ENCODE data around the gene FAM174C. TPM values are rescaled to one million over a fixed set of nuclear protein-coding genes. Genes with fewer than 3 reads are reported as not detected.

Gene FAM174C
- polyA plus RNA-seq, 3 donors = 32.8 to 56.2 (median 40.0) TPM

DNA sequence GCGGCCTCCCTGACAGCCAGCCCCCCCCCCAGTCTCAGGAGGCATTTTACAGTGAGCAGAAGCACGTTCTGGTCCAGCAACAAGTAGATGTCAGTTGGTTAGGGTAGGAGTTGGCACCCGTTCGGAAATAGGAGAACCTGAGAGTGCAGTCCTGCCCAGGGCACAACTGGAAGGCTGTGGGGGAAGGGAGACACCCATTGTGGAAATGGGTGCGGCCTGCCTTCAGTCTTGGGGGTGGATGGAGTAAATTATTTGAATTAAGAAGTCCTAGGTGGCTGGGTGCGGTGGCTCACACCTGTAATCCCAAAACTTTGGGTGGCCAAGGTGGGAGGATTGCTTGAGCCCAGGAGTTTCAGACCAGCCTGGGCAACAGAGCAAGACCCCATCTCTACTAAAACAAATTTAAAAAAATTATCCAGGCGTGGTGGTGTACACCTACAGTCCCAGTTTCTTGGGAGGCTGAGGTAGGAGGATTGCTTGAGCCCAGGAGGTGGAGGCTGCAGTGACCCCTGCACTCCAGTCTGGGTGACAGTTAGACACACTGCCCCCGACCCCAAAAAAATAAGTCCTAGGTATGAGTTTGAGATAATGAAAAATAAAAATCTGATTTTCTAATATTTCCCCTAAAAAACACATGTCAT lies 5.0 kb upstream of the FAM174C start:
- Histone ChIP-seq H3K9ac (ENCODE audit: insufficient read depth, low read length, poor library complexity, severe bottlenecking) (peak overlapping the region; percentile 91), H3K9me3 (replicated peaks in 1 of 2; ENCODE audit: control insufficient read depth in 1 of 2, insufficient read depth in 1 of 2, low read length in 2 of 2) (no peaks in the 10 kb centered on the region), H4K20me1 (ENCODE audit: insufficient read depth, low read length) (peaks cover 78% of the 10 kb centered on the region), H3K27ac (ENCODE audit: low read depth in 1 of 2, low read length in 2 of 2) (peak overlapping the region; percentile 73 to 87), H3K36me3 (replicated peaks in 1 of 2; ENCODE audit: control insufficient read depth in 1 of 2, insufficient read depth in 2 of 2, low read length in 2 of 2) (peaks cover 40 to 46% of the 10 kb centered on the region in 2 donors), H3K4me2 (replicated peaks; ENCODE audit: extremely low read depth, low read length, poor library complexity, severe bottlenecking) (peak overlapping the region; percentile 100), H3K4me1 (ENCODE audit: control insufficient read depth in 1 of 2, insufficient read depth in 2 of 2, low read length in 2 of 2) (peaks cover 84 to 95% of the 10 kb centered on the region in 2 donors), H2AFZ (ENCODE audit: insufficient read depth, low read depth, low read length, poor library complexity, severe bottlenecking) (no peak overlapping the region), H3K27me3 (ENCODE audit: control insufficient read depth in 2 of 2, insufficient read depth in 2 of 2, low read length in 2 of 2) (peaks cover 0 to 8% of the 10 kb centered on the region in 2 donors), H3K79me2 (ENCODE audit: insufficient read depth, low read length) (peaks cover 69% of the 10 kb centered on the region), H3K4me3 (replicated peaks in 1 of 3; ENCODE audit: low read depth in 2 of 3, low read length in 3 of 3) (peak overlapping the region; percentile 76 to 98 (median 87))
- peaks cover 5 to 11% (median 9%) of the 10 kb centered on the region in 3 donors for H3K27me3 Mint-ChIP-seq (ENCODE audit: low read depth in 3 of 3)
- WGBS (ENCODE audit: insufficient coverage) = 6% methylated on average over 3 of the region's 8 CpGs
- TF ChIP-seq, protein P1, sequence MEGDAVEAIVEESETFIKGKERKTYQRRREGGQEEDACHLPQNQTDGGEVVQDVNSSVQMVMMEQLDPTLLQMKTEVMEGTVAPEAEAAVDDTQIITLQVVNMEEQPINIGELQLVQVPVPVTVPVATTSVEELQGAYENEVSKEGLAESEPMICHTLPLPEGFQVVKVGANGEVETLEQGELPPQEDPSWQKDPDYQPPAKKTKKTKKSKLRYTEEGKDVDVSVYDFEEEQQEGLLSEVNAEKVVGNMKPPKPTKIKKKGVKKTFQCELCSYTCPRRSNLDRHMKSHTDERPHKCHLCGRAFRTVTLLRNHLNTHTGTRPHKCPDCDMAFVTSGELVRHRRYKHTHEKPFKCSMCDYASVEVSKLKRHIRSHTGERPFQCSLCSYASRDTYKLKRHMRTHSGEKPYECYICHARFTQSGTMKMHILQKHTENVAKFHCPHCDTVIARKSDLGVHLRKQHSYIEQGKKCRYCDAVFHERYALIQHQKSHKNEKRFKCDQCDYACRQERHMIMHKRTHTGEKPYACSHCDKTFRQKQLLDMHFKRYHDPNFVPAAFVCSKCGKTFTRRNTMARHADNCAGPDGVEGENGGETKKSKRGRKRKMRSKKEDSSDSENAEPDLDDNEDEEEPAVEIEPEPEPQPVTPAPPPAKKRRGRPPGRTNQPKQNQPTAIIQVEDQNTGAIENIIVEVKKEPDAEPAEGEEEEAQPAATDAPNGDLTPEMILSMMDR (IDR thresholded peaks at IDR 0.05) = no peak
- H3K4me1 Mint-ChIP-seq = peaks cover 73% of the 10 kb centered on the region
- H3K27ac Mint-ChIP-seq = peak overlapping the region; percentile 82 to 94 (median 87)
- peak overlapping the region; percentile 82 to 89 for H3K4me3 Mint-ChIP-seq
- H3K36me3 Mint-ChIP-seq = peaks cover 36 to 46% of the 10 kb centered on the region in 2 donors
- peaks cover 0 to 2% (median 0%) of the 10 kb centered on the region in 7 donors for H3K9me3 Mint-ChIP-seq
- intact Hi-C loops (cut with micrococcal nuclease) = no loop called here
- no peak for DNase-seq

DNA sequence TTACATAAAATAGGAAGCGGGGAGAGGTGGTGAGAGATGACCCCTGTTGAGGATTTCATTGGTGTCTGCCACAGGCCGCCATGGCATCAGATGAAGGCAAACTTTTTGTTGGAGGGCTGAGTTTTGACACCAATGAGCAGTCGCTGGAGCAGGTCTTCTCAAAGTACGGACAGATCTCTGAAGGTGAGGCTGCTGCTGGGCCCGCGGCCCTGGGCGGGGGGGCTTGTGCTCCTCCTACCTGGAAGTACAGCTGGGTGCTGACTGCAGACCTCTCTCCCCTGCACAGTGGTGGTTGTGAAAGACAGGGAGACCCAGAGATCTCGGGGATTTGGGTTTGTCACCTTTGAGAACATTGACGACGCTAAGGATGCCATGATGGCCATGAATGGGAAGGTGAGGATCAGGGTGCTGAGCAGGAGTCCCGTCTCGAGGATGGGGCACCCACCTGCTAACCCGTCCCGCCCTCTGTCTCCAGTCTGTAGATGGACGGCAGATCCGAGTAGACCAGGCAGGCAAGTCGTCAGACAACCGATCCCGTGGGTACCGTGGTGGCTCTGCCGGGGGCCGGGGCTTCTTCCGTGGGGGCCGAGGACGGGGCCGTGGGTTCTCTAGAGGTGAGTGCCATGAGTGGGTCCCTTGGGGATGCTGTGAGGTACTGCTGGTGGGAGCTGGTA lies 4.3 kb upstream of the FAM174C start:
- Histone ChIP-seq H3K36me3 (replicated peaks in 1 of 2; ENCODE audit: control insufficient read depth in 1 of 2, insufficient read depth in 2 of 2, low read length in 2 of 2) (peaks cover 40 to 46% of the 10 kb centered on the region in 2 donors), H3K9ac (ENCODE audit: insufficient read depth, low read length, poor library complexity, severe bottlenecking) (peak overlapping the region; percentile 91), H3K4me1 (ENCODE audit: control insufficient read depth in 1 of 2, insufficient read depth in 2 of 2, low read length in 2 of 2) (peaks cover 80 to 93% of the 10 kb centered on the region in 2 donors), H3K79me2 (ENCODE audit: insufficient read depth, low read length) (peaks cover 70% of the 10 kb centered on the region), H3K4me2 (replicated peaks; ENCODE audit: extremely low read depth, low read length, poor library complexity, severe bottlenecking) (peak overlapping the region; percentile 100), H3K27ac (ENCODE audit: low read depth in 1 of 2, low read length in 2 of 2) (peak overlapping the region in 1 of 2 donors; percentile 85), H2AFZ (ENCODE audit: insufficient read depth, low read depth, low read length, poor library complexity, severe bottlenecking) (no peak overlapping the region), H3K27me3 (ENCODE audit: control insufficient read depth in 2 of 2, insufficient read depth in 2 of 2, low read length in 2 of 2) (peaks cover 0 to 8% of the 10 kb centered on the region in 2 donors), H3K4me3 (replicated peaks in 1 of 3; ENCODE audit: low read depth in 2 of 3, low read length in 3 of 3) (peak overlapping the region in 1 of 3 experiments; percentile 98), H3K9me3 (replicated peaks in 1 of 2; ENCODE audit: control insufficient read depth in 1 of 2, insufficient read depth in 1 of 2, low read length in 2 of 2) (no peaks in the 10 kb centered on the region), H4K20me1 (ENCODE audit: insufficient read depth, low read length) (peaks cover 78% of the 10 kb centered on the region)
- H3K27ac Mint-ChIP-seq = peak overlapping the region; percentile 75 to 94 (median 87)
- H3K36me3 Mint-ChIP-seq = peaks cover 36 to 46% of the 10 kb centered on the region in 2 donors
- H3K4me3 Mint-ChIP-seq = peak overlapping the region; percentile 82 to 89
- TF ChIP-seq, protein P1 (IDR thresholded peaks at IDR 0.05) = no peak
- H3K4me1 Mint-ChIP-seq = peaks cover 67% of the 10 kb centered on the region
- peaks cover 0 to 2% (median 0%) of the 10 kb centered on the region in 7 donors for H3K9me3 Mint-ChIP-seq
- no peak for DNase-seq
- intact Hi-C loops (cut with micrococcal nuclease) = no loop called here
- H3K27me3 Mint-ChIP-seq (ENCODE audit: low read depth in 3 of 3) = peaks cover 5 to 10% (median 9%) of the 10 kb centered on the region in 3 donors
- 84% methylated on average over 17 of the region's 26 CpGs for WGBS (ENCODE audit: insufficient coverage)

Data from CD14-positive monocyte (primary cell).